Endodermal cell (in vitro differentiated cells): ENCODE data around the gene OSER1. TPM values are rescaled to one million over a fixed set of nuclear protein-coding genes. Genes with fewer than 3 reads are reported as not detected.

ENCODE experiments used
- DNase-seq: peaks from one replicate; pipeline ENCODE4 v3.0.0-alpha.2; 2017
- H3K27ac ChIP-seq: 2 replicates; pipeline ENCODE4 v1.5.1; 2013; ENCODE audit warnings: mild to moderate bottlenecking, low read depth, low read length, moderate library complexity
- H3K27me3 ChIP-seq: 2 replicates; pipeline ENCODE4 v1.6.1; 2013; ENCODE audit warnings: mild to moderate bottlenecking, low read length, moderate library complexity; ENCODE audit not compliant: insufficient read depth, control insufficient read depth, poor library complexity, severe bottlenecking
- H3K36me3 ChIP-seq: 2 replicates; pipeline ENCODE4 v1.7.0; 2013; ENCODE audit warnings: mild to moderate bottlenecking, low read length, moderate library complexity; ENCODE audit not compliant: control insufficient read depth, insufficient read depth
- H3K4me1 ChIP-seq: one replicate; pipeline ENCODE4 v1.7.0; 2013; ENCODE audit warnings: low read length; ENCODE audit not compliant: control insufficient read depth, insufficient read depth
- H3K4me3 ChIP-seq: 2 replicates; pipeline ENCODE4 v1.5.1; 2013; ENCODE audit warnings: mild to moderate bottlenecking, low read length, moderate library complexity
- H3K9ac ChIP-seq: 2 replicates; pipeline ENCODE4 v1.6.1; 2013; ENCODE audit warnings: mild to moderate bottlenecking, low read length, moderate library complexity; ENCODE audit not compliant: poor library complexity, severe bottlenecking; ENCODE audit errors: extremely low read depth
- H3K9me3 ChIP-seq: 2 replicates; pipeline ENCODE4 v1.6.1; 2013; ENCODE audit warnings: mild to moderate bottlenecking, low read length, moderate library complexity; ENCODE audit not compliant: control insufficient read depth
- H3K27ac Mint-ChIP-seq: 2 replicates; pipeline ENCODE4 v1.8.0; 2020; ENCODE audit warnings: mixed read lengths
- H3K27me3 Mint-ChIP-seq: 2 replicates; pipeline ENCODE4 v1.8.0; 2021; ENCODE audit warnings: mild to moderate bottlenecking, mixed read lengths; ENCODE audit not compliant: insufficient read depth
- H3K36me3 Mint-ChIP-seq: 2 replicates; pipeline ENCODE4 v1.8.0; 2020; ENCODE audit warnings: low read depth, mixed read lengths
- H3K4me1 Mint-ChIP-seq: 2 replicates; pipeline ENCODE4 v1.8.0; 2020; ENCODE audit warnings: mixed read lengths
- H3K4me3 Mint-ChIP-seq: 2 replicates; pipeline ENCODE4 v1.8.0; 2020; ENCODE audit warnings: mild to moderate bottlenecking, moderate library complexity, mixed read lengths
- H3K9me3 Mint-ChIP-seq: 2 replicates; pipeline ENCODE4 v1.8.0; 2020; ENCODE audit warnings: mild to moderate bottlenecking, mixed read lengths
- CTCF ChIP-seq: fragments of 200-600 bp; sonication (generic); conservative IDR thresholded peaks from 2 replicates; pipeline ENCODE4 v1.5.0; 2021; ENCODE audit warnings: antibody characterized with exemption, mild to moderate bottlenecking
- WGBS, 2 experiments: methylation state at CpG; one replicate each; pipeline versions ENCODE4 v1.1.5 to v1.1.7; 2013; ENCODE audit warnings: missing lambda C conversion rate in 2 of 2, mixed read lengths in 1 of 2; ENCODE audit not compliant: insufficient coverage in 1 of 2, insufficient read length in 1 of 2; 5-methylcytosine and 5-hydroxymethylcytosine counted together
- total RNA-seq, 2 donors: library from RNA; stranded (reverse); fragmentation: NEBNext Ultra II Directional in 1 of 2; extraction: Animal tissue kit (Norgen Biotek cat#: 25700) in 1 of 2; gene quantifications; 2 replicates in 1 of 2; 3 replicates in 1 of 2; pipeline ENCODE4 v1.2.1, GENCODE V29; 2021

OSER1 gene
- total RNA-seq, 2 donors from 2014 or later: 34.2 to 38.7 TPM

DNA sequence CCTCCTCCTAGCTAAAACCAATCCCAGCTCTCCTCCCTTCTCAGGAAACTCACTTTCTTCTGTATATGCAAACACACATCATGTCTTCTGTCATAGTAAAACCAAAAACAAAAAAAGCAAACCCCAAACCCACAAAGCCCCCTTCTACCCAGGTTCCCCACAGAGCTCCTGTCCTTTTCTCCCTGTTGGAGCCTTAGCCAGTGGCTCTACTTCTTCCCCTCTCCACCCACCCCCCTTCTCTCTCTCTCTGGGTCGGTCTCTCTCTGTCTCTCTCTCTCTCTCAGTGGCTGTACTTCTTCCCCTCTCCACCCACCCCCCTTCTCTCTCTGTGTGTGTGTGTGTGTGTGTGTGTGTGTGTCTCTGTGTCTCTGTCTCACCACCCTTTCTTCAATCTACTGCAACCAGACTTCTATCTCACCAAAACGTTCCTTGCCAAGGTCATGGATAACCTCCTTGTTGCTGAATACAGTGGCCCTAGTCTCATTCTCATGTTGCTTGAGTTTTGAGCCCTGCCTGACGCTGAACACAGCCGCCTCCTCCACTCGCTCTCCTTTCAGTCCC, 8.7 kb upstream of the OSER1 start:
- no peak for DNase-seq
- H3K4me1 Mint-ChIP-seq: peaks cover 18% of the 10 kb centered on the region
- H3K9me3 Mint-ChIP-seq: no peaks in the 10 kb centered on the region
- Histone ChIP-seq H3K9ac (peak overlapping the region; percentile 54), H3K36me3 (no peaks in the 10 kb centered on the region), H3K4me3 (no peak overlapping the region), H3K9me3 (no peaks in the 10 kb centered on the region), H3K4me1 (peaks cover 9% of the 10 kb centered on the region), H3K27me3 (no peaks in the 10 kb centered on the region), H3K27ac (no peak overlapping the region)
- no peak for TF ChIP-seq CTCF
- peak overlapping the region; percentile 93 for H3K27ac Mint-ChIP-seq
- 74% methylated on average over 4 of the region's 5 CpGs; no CpG with 5 or more reads in 1 of the 2 experiments for WGBS, 2 experiments
- no peaks in the 10 kb centered on the region for H3K27me3 Mint-ChIP-seq
- H3K36me3 Mint-ChIP-seq: no peaks in the 10 kb centered on the region
- no peak overlapping the region for H3K4me3 Mint-ChIP-seq

DNA sequence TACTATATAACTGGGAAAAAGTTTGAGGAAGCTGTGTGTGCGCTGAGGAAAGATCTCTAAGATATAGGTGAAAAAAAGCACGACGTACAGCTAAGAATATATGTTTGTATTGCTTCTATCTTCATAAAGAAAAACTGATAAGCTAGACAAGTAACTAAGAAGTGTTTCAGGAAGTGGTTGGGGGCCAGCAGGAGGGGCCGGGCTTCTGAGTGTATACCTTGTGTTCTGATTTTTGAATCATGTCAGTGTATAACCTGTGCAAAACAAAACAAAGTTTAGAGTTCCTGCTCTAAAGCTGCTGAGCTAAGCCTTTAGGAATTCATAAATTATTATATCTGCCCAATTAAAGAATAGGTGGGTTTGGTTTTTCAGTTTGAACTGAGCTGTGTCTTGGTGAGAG, 7.9 kb upstream of the OSER1 start:
- DNase-seq: no peak
- Mint-ChIP-seq H3K9me3 (no peaks in the 10 kb centered on the region), H3K27me3 (no peaks in the 10 kb centered on the region), H3K36me3 (no peaks in the 10 kb centered on the region), H3K4me3 (no peak overlapping the region), H3K27ac (no peak overlapping the region), H3K4me1 (peaks cover 22% of the 10 kb centered on the region)
- H3K36me3 ChIP-seq: no peaks in the 10 kb centered on the region
- no peak for TF ChIP-seq CTCF
- H3K9me3 ChIP-seq: no peaks in the 10 kb centered on the region
- no peaks in the 10 kb centered on the region for H3K27me3 ChIP-seq
- no peak overlapping the region for H3K27ac ChIP-seq
- H3K4me1 ChIP-seq: peaks cover 9% of the 10 kb centered on the region
- H3K4me3 ChIP-seq: no peak overlapping the region
- 94 to 98% methylated on average over 3 to 4 of the region's 4 CpGs for WGBS, 2 experiments
- no peak overlapping the region for H3K9ac ChIP-seq

DNA sequence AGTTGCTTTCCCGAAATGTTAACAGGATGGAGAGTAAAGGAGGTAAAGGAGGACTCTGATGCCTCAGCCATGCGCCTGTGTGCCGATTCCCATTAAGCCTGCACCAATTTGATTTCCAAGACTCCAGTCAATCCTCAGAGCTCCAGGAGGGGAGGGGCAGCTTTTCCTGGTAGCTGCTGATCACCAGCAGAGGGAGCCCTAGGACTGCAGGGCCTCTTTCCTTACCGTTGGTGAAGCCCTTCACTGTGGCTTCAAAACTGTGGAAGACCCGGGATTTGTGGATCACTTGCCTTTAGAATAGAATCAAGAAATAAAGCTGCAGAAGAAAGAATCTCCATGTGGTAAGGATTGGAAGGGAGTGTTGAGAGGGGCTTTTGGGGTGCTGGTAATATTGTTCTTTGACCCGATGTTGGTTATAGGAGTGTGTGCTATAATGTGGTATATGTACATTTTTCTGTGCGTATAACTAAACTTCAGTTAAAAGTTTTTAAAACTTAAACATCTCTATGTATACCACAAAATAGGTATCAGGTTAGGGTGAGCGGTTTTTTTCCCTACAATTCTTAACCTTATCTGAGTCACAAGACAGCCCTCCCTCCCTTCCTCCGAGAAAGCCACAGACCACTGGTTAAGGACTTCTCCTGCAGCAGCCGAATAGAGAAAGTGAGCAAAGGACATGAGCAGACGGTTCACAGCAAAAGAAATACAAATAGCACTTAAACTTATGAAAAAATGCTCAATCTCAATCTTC, 6.9 kb upstream of the OSER1 start:
- peak; percentile 93 for DNase-seq
- H3K9ac ChIP-seq: no peak overlapping the region
- no peaks in the 10 kb centered on the region for H3K27me3 Mint-ChIP-seq
- H3K27me3 ChIP-seq: no peaks in the 10 kb centered on the region
- 52 to 56% methylated on average over 5 to 10 of the region's 11 CpGs for WGBS, 2 experiments
- peaks cover 18% of the 10 kb centered on the region for H3K4me1 Mint-ChIP-seq
- H3K4me3 Mint-ChIP-seq: no peak overlapping the region
- H3K4me3 ChIP-seq: no peak overlapping the region
- peak; percentile 98 for TF ChIP-seq CTCF
- H3K27ac ChIP-seq: no peak overlapping the region
- H3K9me3 Mint-ChIP-seq: no peaks in the 10 kb centered on the region
- no peaks in the 10 kb centered on the region for H3K36me3 Mint-ChIP-seq
- peaks cover 9% of the 10 kb centered on the region for H3K4me1 ChIP-seq
- no peaks in the 10 kb centered on the region for H3K9me3 ChIP-seq
- no peaks in the 10 kb centered on the region for H3K36me3 ChIP-seq
- H3K27ac Mint-ChIP-seq: peak overlapping the region; percentile 49
